ENCODE data around the gene COMMD9.

- peak; percentile 42 to 45 (median 43); a peak in 5 of 6 replicates for TF ChIP-seq CTCF (IDR thresholded peaks at IDR 0.05 in 2 of 3, conservative IDR thresholded peaks at IDR 0.05 in 1 of 3; ENCODE audit: control insufficient read depth in 2 of 3, extremely low read depth in 1 of 3, insufficient read depth in 1 of 3, low read depth in 3 of 3, low read length in 3 of 3)
- no peak for TF ChIP-seq IRF3 (IDR thresholded peaks at IDR 0.05)
- TF ChIP-seq SRF (IDR thresholded peaks at IDR 0.05; ENCODE audit: low read depth in 2 of 2, low read length in 2 of 2), result no peak
- TF ChIP-seq ELK1 (IDR thresholded peaks at IDR 0.05; ENCODE audit: low read depth, low read length), result no peak
- no peak for TF ChIP-seq TCF7 (IDR thresholded peaks at IDR 0.05; ENCODE audit: borderline replicate concordance)
- TF ChIP-seq SP1 (IDR thresholded peaks at IDR 0.05; ENCODE audit: low read depth, low read length), result no peak
- TF ChIP-seq RAD21 (IDR thresholded peaks at IDR 0.05; ENCODE audit: insufficient read depth, low read depth, low read length), result peak; percentile 62
- no peak for TF ChIP-seq EZH2 (IDR thresholded peaks at IDR 0.05; ENCODE audit: borderline replicate concordance, control insufficient read depth, low read depth, low read length)
- TF ChIP-seq BMI1 (IDR thresholded peaks at IDR 0.05; ENCODE audit: borderline replicate concordance), result no peak
- no peak for TF ChIP-seq TAF1 (IDR thresholded peaks at IDR 0.05; ENCODE audit: borderline replicate concordance, low read depth, low read length)
Observed at GRCh38 chr11:36258730-36259360, 30.4 kb downstream of the COMMD9 start.
